ENCODE data around the gene PDCL2.
"Not testable (repeated sequence)": the region's sequence is repeated elsewhere in the genome, so short reads cannot be mapped to it uniquely, and the experiment has no call there.

PDCL2 gene

GRCh38 chr4:55592014-55592413 is at the start of gene PDCL2:
PDCL2 (minus strand) TSS chr4:55592245; CDS start chr4:55592109, 136 bp downstream.
- no peak for DNase-seq (ENCODE audit: low read depth)

GRCh38 chr4:55637272-55637820 is 45.3 kb upstream of the PDCL2 start:
- DNase-seq (ENCODE audit: low read depth): no peak

GRCh38 chr4:55636656-55636999 is 44.6 kb upstream of the PDCL2 start:
- DNase-seq (ENCODE audit: low read depth): no peak

- DNase-seq (ENCODE audit: low read depth): no peak
Measured at GRCh38 chr4:55635741-55636655, 44.0 kb upstream of the PDCL2 start, which contains the start of gene NMU. NMU (minus strand) TSS chr4:55636298; CDS start chr4:55636192, 106 bp downstream.

GRCh38 chr4:55635282-55635681 is 43.2 kb upstream of the PDCL2 start:
- no peak for DNase-seq (ENCODE audit: low read depth)

GRCh38 chr4:55634417-55635128 is 42.5 kb upstream of the PDCL2 start:
- DNase-seq (ENCODE audit: low read depth): no peak

- DNase-seq (ENCODE audit: low read depth): no peak
Measured at GRCh38 chr4:55633903-55634302, 41.9 kb upstream of the PDCL2 start.

- no peak for DNase-seq (ENCODE audit: low read depth)
Measured at GRCh38 chr4:55625835-55626234, 33.8 kb upstream of the PDCL2 start.

- not testable (repeated sequence) for DNase-seq (ENCODE audit: low read depth)
Measured at GRCh38 chr4:55624063-55624462, 32.0 kb upstream of the PDCL2 start.

- DNase-seq (ENCODE audit: low read depth): no peak
Measured at GRCh38 chr4:55618546-55619143, 26.6 kb upstream of the PDCL2 start.

GRCh38 chr4:55617587-55618197 is 25.6 kb upstream of the PDCL2 start:
- no peak for DNase-seq (ENCODE audit: low read depth)

- DNase-seq (ENCODE audit: low read depth): no peak
Measured at GRCh38 chr4:55615008-55615407, 23.0 kb upstream of the PDCL2 start.

GRCh38 chr4:55613621-55614020 is 21.6 kb upstream of the PDCL2 start:
- no peak for DNase-seq (ENCODE audit: low read depth)

GRCh38 chr4:55612341-55612740 is 20.3 kb upstream of the PDCL2 start:
- DNase-seq (ENCODE audit: low read depth): no peak

- no peak for DNase-seq (ENCODE audit: low read depth)
Measured at GRCh38 chr4:55611358-55612059, 19.5 kb upstream of the PDCL2 start.

- no peak for DNase-seq (ENCODE audit: low read depth)
Measured at GRCh38 chr4:55610381-55610780, 18.3 kb upstream of the PDCL2 start.

GRCh38 chr4:55609393-55609866 is 17.4 kb upstream of the PDCL2 start:
- no peak for DNase-seq (ENCODE audit: low read depth)

GRCh38 chr4:55608591-55608990 is 16.5 kb upstream of the PDCL2 start:
- no peak for DNase-seq (ENCODE audit: low read depth)

- DNase-seq (ENCODE audit: low read depth): no peak
Measured at GRCh38 chr4:55604996-55605395, 13.0 kb upstream of the PDCL2 start.

- DNase-seq (ENCODE audit: low read depth): no peak
Measured at GRCh38 chr4:55600640-55601039, 8.6 kb upstream of the PDCL2 start.

GRCh38 chr4:55598641-55599040 is 6.6 kb upstream of the PDCL2 start:
- DNase-seq (ENCODE audit: low read depth): no peak

Data from stimulated activated CD8-positive, alpha-beta memory T cell treated with anti-CD3 and anti-CD28 coated beads, Interleukin-15, amount 100 ng/mL, for 1 hour (primary cell).